HG03135 (cell line): ENCODE results near the gene SLC1A2.

ENCODE experiments used
- ATAC-seq: cut with Tn5 transposase; IDR thresholded peaks from one replicate; pipeline ENCODE4 v1.9.1; 2021; ENCODE audit warnings: mild to moderate bottlenecking, moderate library complexity; ENCODE audit not compliant: unreplicated experiment

SLC1A2 gene

GRCh38 chr11:35248558-35249323 is 170.6 kb downstream of the SLC1A2 start:
- ATAC-seq: no peak

DNA sequence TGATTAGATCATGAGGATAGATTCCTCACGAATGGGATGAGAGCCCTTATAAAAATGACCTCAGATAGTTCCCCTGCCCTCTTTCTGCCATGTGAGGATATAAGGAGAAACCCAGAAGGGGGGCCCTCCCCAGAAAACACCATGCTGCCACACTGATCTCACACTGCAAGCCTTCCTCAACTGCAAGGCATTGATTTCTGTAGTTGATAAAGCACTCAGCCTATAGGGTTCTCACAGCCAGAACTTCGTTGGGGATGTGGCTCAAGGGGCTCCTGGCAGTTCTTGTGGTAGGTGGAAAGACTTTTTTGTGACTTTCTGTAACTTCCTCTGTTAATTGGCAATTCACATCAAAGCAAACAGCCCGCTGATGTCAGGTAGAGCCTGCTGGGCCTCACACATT is 171.5 kb downstream of the SLC1A2 start:
- ATAC-seq: no peak

- no peak for ATAC-seq
Observed at GRCh38 chr11:35247428-35247827, 171.9 kb downstream of the SLC1A2 start.

DNA sequence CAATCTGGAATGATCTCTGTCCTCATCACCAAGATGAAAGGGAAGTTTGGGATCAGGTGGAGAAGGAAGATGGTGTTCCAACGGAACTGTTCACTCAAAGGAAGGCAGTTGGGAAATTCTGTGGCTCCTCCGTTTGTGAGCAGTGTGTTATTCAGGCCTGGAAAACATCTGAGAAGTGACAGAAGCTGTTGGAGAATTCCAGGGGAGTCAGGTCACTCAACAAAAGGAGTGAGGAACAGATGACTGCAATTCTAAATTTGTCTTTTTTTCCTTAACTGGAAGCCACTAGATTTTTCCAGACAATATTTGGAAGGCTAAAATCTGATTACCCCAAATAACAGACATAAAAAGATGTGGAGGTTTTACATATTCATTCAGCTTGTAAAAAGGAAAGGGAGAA is 172.6 kb downstream of the SLC1A2 start:
- ATAC-seq: no peak

DNA sequence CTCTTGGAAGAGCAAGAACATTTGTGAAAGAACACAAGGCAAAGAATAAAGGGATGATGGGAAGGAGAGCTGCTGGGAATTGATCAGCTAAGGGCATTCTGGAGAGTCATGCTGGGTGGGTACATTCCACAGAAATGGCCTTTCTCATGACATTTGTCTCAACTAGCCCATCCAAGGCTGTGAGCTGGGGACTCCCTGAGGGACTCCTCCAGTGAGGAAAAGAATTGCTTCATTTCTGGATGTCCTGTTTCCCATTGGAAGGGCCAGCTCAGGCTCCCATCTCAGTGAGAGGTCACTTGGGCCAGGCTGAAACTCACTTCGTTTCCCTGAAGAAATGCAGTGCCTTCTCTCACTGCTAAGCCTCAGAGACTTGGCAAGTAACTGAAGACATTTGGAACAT is 173.6 kb downstream of the SLC1A2 start:
- ATAC-seq: no peak

DNA sequence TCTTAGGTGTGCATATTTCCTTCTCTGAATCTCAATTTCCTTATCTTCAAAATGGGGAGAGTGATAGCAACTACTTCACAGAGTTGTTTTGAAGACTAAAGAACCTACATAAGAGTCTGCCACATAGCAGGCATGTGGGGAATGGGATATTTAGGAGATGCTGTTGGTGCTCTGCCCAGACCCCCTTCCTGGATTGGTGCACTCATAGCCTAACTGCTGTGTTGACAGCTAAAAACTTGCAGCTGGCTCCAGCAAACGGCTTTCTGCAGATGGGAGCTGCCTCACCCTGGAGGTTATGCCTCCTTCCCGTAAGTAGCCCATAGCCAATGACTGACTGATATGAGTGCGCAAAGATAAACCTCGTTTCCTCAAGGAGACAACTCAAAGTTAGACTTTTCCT is 174.3 kb downstream of the SLC1A2 start:
- no peak for ATAC-seq

DNA sequence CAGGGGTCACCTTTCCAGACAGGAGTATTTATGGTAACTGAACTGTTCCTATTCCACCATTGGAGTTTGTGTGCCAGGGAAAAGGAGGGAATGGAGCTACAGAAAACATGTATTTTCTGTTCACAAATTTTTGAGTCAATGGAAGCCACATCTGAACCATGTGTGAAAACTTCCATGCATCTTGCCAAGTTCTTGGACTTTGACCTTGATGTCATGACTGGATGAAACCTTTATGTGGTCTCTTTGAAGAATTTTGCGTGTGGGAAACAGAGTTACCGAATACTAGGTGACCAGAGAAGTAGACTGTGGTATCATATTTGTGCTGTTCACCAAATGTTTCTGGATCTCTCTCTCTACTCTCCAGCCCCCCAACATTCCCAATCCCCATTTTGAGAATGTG is 175.6 kb downstream of the SLC1A2 start:
- no peak for ATAC-seq

DNA sequence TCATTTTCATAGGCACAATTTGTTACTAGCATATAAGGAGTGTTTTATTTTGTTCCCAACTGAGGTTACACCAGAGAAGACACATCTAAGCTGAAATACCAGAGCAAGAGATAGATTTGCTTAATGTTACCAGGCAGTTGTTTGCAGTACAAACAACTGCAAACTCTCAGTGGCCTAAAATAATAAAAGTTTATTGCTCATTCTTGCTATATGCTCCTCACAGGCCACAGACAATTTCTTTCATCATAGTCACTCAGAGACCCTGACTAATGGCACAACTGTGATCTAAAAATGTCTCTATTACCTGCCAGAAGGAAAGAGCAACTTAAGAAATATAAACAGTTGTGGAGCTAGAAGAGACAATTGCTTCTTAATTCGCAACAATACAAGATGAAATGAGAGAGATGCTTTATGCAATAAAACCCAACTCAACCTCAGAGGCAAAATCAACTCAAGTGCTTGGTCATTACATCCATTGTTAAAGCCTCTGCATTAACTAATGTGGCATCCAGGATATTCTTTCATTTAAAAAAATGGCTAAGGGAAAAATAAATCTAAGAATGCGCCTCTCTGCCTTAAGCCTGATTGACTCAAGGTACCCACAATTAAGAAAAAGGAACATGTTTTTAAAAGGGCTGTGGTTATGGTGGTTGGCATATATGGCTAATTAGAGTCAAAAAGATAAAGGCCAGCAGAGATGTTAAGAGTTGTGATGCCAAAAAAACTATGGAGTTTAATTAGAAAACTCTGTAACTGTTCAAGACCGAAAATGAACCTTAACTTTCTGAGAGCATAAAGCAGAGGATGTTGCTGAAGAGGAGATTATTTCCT is 176.7 kb downstream of the SLC1A2 start:
- no peak for ATAC-seq

- no peak for ATAC-seq
Observed at GRCh38 chr11:35241531-35241930, 177.8 kb downstream of the SLC1A2 start.

DNA sequence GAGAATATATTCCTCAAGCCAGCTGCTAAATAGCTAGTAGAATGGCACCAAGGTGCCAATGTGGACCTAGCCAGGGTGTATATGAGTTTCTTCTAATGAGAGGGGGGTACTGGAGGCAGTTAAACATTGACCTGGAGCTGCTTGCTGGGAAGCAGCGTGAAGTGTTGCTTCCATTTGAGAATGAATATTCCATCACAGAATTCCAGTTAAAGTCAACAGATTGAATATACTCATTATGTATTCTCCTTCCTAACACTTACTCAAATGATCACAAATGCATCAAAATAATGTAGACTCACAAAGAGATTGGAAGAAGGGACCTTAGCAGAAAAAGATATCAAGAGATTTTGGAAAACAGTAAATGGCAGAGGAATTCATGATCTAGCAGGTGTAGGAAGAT is 178.3 kb downstream of the SLC1A2 start:
- ATAC-seq: no peak

DNA sequence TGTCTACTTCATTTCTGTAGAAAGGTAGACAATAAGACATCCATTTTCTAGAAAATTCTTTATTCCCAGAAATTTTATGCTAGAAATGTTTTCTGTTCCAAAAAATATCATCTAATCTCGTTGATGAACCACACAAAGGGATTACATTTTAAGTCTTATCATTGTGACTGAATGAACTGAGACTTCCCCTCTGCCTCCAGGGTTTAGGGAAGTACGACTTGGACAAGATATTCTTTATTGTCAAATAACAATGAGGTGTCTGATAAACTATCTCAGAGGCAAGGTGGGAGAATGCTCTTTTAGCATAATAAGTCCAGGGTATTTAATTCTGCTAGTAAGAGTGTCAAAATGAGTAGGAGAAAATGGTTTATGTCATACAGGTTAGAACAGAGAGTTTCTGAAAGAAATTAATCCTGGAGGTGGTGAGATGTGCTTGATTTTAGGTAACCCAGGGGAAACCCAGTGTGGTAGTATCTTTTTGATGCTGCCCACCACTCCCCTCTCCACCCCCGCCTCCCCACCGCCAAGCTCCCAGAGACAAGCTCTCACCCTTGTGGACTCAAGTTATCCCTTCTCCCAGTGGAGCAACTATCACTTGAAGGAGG is 179.8 kb downstream of the SLC1A2 start:
- no peak for ATAC-seq

DNA sequence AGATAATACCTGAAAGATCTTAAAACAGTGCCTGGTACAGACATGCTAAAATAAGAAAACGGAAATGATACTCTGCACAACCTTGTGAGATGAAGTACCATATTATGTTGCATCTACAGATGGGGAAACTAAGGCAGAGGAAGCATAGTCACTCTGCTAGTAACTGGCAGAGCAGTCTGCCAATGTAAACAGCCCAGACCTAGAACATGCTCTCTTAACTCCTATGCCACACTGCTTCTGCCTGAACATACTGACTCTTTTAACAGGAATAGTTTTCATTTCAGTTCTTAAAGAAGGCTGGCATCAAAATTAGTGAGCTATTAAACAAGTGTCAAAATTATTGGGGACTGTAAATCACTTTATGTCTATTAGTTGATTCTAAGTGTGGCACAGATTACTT is 180.5 kb downstream of the SLC1A2 start:
- ATAC-seq: no peak

GRCh38 chr11:35237860-35238715 is 181.3 kb downstream of the SLC1A2 start:
- no peak for ATAC-seq

- ATAC-seq: no peak
Observed at GRCh38 chr11:35237351-35237750, 182.0 kb downstream of the SLC1A2 start.

DNA sequence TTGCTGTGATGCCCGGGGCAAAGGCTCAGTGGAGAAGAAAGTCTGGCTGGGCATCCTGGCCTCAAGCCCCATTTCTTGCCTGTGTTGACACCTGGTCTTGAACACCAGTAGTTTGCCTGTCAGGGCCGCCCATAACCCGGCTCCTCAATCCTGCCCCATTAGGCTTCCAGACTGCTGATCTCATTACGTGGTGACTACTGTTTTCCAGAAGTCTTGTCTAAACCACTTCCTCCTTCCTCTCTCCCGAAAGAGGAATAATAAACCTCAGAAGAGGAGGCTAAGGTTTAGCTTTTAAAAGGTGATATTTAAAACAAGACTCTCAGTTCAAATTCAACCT is 182.7 kb downstream of the SLC1A2 start:
- no peak for ATAC-seq

GRCh38 chr11:35235936-35236666 is 183.3 kb downstream of the SLC1A2 start:
- ATAC-seq: no peak

- ATAC-seq: no peak
Observed at GRCh38 chr11:35235498-35235897, 183.9 kb downstream of the SLC1A2 start.

DNA sequence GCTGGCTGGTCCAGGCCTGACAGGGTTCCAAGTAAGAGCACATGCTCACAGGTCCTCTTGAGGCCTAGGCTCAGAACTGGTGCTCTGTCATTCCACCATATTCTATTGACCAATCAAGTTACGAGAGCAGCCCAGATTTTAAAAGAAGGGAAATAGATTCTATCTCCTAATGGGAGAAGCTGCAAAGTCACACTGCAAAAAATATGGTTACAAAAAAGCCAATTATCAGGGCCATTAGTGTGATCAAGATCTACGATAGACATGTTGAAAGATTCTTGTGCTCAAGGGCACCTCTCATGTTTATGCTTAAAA is 184.2 kb downstream of the SLC1A2 start:
- ATAC-seq: no peak

DNA sequence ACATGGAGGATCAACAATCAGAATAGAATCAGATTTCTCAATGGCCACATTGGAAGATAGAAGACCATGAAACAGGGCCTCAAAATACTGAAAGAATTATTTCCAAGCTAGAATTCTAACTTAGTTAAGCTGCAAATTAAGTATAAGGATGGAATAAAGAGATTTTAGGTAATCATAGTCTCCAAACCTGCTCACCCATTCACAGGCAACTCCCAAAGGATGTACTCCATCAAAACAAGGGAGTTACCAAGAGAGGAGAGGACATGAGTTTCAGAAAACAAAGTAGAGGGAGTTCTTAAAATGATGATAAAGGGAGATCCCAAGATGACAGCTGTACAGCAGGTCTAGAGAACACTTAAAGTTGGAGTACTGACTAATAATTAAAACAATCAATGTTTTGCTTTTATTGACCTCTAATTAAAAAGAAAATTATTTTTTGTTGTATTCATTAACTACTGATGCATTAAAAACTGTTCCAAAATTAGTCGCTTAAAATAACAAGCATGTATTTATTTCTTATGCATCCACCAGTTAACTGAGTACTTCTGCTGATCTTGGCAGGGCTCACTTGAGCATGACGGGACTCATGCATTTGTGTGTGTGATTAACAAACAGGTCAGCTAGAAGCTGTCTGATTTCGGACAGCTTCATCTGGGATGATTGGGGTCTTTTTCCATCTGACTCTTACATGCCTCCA is 184.8 kb downstream of the SLC1A2 start:
- ATAC-seq: no peak

DNA sequence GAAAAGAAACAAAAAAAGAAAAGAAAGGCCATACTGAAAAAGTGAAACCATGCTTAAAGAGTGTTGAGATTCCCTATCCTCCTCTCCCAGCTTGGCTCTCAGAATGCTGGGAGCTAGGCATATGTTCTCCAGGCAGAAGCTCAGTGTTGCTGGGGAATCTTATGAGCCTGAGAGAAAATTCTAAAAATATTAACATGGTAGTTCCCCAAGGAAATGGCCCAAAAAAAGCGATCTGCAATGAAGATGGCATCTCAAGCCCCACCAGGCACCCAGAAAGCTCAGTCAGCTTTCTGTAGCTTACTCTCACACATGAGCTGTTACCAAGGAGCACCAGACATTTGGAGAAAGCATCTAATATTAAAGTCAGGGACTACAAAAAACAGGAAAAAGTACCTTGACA is 185.8 kb downstream of the SLC1A2 start:
- no peak for ATAC-seq
